Tibial nerve (tissue), 4 donors: ENCODE data around the gene ABCC10.

Source experiments
- EP300 ChIP-seq, 2 donors: sonication (generic); formaldehyde crosslinking; IDR thresholded peaks; one replicate each; pipeline ENCODE4 v1.6.1; 2017; ENCODE audit warnings: antibody characterized with exemption in 2 of 2, mild to moderate bottlenecking in 1 of 2
- POLR2A ChIP-seq, 2 donors: fragments of 450-650 bp; IDR thresholded peaks; one replicate each; pipeline ENCODE4 v1.6.1; 2017; ENCODE audit warnings: antibody characterized with exemption in 2 of 2, mild to moderate bottlenecking in 2 of 2, moderate library complexity in 2 of 2
- TF ChIP-seq, protein P1 (sequence below), 5 experiments: fragments of 200-600 bp in 3 of 5; fragments of 450-650 bp in 2 of 5; sonication (generic) in 3 of 5; IDR thresholded peaks; one replicate each; pipeline ENCODE4 v1.5.1; 2016 to 2019; ENCODE audit warnings: antibody characterized with exemption in 5 of 5, mild to moderate bottlenecking in 3 of 5, moderate library complexity in 2 of 5

DNA sequence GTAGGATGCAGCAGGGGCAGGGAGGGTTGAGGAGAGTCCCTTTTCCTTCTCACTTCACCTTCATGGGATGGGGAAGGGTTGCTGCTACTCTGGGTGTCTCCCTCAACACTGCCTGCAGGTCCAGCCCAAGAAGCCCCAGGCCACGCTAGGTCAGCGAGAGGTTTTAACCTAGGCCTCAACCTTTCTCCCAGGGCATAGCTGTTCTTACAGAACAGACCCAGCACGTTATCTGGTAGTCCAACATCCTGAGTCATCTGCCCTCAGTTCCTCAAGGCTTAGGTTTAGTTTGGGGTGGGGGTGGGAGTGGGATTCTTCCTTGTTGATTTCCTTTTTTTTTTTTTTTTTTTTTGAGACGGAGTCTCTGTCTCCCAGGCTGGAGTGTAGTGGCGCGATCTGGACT, 67.0 kb downstream of the ABCC10 start:
- TF ChIP-seq, protein P1, sequence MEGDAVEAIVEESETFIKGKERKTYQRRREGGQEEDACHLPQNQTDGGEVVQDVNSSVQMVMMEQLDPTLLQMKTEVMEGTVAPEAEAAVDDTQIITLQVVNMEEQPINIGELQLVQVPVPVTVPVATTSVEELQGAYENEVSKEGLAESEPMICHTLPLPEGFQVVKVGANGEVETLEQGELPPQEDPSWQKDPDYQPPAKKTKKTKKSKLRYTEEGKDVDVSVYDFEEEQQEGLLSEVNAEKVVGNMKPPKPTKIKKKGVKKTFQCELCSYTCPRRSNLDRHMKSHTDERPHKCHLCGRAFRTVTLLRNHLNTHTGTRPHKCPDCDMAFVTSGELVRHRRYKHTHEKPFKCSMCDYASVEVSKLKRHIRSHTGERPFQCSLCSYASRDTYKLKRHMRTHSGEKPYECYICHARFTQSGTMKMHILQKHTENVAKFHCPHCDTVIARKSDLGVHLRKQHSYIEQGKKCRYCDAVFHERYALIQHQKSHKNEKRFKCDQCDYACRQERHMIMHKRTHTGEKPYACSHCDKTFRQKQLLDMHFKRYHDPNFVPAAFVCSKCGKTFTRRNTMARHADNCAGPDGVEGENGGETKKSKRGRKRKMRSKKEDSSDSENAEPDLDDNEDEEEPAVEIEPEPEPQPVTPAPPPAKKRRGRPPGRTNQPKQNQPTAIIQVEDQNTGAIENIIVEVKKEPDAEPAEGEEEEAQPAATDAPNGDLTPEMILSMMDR (IDR thresholded peaks at IDR 0.05): no peak
- TF ChIP-seq EP300 (IDR thresholded peaks at IDR 0.05) (no peak), POLR2A (IDR thresholded peaks at IDR 0.05) (no peak)
